NK-92 (cell line): Measurements from ENCODE around the gene CCDC187.

Experiments
- DNase-seq: peaks from one replicate; lab custom pipeline; 2025; ENCODE audit not compliant: unreplicated experiment; lab: John Stamatoyannopoulos, UW

The CCDC187 gene

DNA sequence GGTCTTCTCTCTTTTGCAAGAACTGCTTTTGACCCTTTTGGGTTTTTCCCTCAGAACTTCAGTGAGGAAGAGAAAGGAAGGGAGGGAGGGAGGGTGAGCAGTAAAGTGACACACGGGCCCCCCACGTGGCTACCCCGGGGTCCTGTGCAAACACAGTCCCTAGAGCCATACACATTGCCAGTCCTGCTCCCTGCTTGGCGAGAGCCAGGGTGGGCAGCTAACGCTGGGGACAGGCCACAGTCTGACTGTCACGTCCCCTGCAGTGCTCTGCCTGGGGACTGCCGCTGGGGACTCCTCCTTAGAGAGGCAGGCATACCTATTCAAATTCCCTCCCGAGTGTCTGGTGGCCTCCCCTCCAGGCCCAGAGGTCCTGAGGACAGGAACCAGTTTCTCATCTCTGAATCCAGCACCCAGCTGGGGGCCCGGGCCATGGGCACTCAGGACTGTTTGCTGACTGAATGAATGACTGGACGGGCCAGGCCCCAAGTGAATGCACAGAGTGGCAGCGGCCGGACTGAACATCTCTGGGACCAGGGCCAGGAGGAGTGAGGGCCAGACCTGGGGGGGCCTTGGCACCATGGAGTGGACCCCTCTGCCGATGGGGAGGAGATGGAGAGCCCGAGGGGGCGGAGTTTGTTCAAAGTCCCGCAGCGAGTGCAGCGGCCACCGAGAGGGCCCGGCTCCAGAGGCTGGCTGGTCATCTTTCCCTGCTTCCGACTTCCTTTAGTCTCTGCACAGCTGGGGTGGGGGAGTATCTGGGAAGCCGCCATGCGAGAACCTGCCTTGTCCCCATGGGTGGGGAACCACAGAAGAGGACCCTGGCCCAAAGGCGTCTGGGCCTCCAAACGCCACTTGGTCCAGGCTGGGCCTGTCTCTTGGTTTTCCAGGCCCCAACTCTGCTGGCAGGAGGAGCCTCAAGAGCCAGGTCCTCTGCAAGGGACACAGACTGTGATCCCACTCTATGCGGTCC, 5.8 kb downstream of the CCDC187 start:
- no peak for DNase-seq

DNA sequence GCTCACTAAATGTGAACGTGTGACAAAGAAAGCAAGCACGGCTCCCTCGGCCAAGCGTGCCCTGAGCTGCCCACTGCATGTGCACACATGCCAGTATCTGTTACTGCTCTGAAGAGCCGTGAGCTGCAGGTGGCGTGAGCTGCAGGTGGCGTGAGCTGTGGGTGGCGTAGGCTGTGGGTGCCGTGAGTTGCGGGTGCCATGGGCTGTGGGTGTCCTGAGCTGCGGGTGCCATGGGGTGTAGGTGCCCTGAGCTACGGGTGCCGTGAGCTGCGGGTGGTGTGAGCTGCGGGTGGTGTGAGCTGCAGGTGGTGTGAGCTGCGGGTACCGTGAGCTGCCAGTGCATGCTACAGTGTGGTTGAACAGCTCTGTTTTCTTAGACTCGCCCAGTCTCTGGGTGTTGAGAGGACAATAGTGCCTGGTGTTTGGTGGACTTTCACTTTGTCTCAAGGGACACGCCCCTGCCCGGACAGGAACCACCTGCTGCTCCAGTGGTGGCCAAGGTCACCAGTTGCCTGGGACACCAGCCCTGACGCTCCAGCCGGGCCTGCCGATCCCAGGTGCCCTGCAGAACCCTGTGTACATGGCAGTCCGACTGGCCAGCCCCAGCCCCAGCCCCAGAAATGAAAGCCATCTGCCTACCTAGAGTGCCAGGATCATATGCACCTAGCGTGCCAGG, 6.7 kb downstream of the CCDC187 start:
- DNase-seq: no peak

DNA sequence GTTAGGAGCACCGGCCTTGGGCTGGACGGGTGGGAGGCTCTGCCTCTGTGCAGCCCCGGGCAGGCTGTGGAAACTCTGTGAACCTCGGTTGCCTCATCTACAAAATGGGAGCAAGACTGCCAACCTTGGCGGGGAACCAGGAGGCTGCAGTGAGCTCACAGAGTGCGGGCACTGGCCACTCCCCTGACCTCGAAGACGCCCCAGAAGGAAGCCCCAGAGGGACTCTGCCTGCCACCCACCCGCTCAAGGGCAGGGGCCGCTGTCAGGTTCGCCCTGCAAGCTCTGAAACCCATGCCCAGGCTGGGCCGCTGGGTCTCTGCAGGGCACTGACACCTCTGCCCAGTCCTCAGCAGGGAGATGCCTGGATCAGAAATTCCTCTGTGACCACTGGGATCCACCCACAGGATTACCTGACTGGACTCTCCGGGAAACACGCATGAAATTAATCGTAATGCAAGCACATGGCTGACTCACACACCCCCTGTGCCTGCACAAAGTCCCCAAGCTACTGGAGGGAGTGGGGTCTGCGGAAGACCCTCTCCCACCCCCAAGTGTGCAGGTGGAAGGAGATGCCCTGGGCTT, 7.4 kb downstream of the CCDC187 start:
- no peak for DNase-seq

DNA sequence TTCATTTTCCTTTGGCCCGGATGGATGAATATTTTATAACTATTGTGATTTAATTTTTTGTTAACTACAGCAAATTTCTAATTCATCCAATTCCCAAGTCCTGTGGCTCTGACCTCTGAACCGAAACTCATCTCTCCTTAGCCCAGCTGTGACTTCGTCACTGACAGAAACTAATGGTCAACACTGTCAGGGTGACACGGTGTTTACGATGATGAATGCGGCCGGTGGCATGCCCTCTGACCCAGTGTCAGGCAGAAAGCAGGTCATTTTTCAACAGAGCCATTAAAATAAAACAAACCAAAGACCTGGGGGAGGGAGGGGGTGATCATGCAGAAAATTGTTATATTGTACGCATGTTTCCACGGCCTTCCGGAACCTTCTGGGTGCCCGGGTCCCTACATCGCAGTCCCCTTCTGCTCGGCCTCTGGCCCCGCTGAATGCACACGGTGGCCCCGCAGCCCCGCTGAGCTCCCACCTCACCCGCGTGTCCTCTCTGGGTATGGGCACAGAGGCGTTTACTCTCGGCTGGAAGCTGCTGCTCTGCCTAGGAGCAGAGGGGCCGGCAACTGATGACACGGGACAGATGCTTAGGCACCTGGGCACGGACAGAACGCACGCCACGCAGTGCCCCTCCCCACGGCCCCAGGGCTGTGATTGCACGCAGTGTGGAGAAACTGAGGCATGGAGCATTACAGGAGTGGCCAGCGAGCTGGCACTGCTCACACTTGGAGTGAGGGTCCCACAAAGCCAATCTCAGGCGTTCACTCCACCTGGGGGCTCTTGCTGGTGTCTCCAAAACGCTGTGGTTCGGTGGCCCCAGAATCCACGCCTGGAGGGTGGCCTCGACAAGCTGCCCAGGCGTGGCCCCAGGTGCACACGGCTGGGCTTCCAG, 8.1 kb downstream of the CCDC187 start:
- no peak for DNase-seq

DNA sequence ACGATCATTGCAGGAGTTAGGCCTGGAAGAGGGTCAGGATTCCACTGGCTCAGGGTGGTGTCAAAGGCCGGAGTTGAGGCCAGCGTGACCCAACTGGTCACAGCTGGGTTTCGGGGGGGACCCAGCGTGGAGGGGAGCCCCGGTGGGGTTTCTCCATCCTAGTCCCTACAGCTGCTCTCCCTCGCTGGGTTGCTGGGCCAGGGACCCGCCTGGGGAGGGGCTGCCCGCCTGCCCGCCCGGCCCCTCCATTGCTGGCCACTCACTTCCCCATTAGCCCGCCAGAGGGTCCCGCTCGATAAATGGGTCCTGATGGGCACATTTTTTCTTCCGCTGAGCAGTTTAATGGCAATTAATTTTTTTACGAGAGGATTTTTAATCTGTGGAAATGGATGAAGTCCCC, 8.8 kb downstream of the CCDC187 start:
- no peak for DNase-seq

DNA sequence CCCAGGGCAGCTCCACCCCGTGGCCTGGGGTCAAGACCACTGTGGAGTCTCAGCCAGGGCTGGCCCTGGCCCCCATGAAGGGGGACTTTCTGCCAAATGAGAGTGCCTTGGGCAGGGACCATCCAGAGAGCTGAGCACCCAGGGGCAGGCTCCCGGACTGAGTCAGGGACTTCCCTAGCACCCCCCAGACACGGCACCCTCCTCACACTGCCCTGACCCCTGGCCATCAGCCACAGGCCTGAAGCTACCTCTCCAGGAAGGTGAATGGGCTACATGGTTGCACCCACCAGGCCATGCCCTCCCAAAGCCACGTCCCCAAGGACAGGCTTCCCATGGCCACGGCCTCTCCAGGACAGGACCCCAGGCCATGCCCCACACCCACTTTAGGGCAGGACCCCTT, 9.5 kb downstream of the CCDC187 start:
- DNase-seq: no peak

DNA sequence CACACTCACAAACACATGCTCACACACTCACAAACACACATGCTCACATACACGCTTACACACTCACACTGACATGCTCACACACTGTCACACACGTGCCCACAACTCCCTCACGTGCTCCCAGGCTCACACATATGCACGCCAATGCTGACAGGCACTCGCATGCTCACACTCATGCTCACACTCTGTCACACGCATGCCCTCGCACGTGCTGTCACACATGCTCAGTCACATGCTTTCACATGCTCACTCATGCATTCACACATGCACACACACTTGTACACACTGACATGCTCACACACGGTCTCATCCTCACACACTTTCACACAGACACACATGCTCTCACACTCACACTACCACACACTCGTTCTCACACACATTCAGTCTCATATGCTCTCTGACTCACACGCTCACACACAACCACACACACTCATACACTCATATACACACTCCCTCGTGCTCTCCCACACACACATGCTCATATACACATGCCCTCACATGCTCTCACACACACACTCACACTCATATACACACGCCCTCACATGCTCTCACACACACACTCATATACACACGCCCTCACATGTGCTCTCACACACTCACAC, 10.3 kb downstream of the CCDC187 start:
- DNase-seq: no peak

DNA sequence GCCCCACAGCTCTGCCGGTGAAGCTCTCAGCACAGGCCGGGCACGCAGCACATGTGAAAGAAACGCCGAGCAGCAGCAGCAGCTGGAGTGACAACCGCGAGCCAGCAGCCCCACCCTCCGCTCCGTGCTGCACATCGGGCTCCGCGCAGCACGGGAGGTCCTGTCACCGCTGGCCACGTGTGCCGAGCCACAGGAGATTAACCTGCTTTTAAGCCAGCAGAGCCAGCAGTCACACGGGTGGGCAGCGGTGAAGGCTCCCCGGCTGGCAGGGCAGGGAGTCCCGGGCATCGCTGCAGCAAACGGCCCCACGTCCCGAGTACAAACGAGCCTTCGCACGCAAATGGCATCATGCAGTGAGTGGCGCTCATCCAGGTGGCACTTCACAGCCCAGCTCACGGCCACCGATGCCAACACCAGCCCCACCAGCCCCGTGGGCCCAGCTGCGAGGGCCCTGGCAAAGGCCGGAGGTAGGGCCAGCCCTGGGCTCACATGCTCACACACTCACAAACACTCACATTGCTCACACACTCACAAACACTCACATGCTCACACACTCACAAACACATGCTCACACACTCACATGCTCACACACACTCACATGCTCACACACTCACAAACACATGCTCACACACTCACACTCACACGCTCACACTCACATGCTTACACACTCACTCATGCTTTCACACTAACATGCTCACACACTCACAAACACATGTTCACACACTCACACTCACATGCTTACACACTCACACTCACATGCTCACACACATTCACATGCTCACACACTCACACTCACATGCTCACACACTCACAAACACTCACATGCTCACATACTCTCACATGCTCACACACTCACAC, 11.1 kb downstream of the CCDC187 start:
- no peak for DNase-seq

DNA sequence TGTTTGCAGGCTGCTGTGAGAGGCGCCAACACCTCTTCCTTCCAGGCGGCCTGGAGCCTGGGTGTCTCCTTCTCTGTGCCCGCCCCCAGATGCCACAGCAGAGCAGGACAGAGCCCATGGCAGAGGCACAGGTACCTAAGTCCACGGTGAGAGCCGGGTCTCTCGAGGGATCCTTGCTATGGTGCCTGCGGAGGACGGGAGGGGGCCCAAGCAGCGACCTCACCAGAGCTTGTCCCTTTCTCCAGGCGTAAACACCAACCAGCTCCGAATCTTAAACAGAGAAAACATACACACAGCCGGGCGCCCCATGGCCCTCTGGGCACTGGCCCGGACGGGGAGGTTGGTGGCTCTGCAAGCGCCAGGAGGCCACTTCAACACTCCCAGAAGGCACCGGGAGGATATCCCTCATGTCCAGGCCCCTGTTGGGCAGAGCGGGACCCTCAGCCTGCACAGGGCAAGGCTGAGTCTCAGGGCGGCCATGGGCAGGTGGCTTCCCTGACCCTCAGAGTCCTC, 11.8 kb downstream of the CCDC187 start:
- DNase-seq: no peak

DNA sequence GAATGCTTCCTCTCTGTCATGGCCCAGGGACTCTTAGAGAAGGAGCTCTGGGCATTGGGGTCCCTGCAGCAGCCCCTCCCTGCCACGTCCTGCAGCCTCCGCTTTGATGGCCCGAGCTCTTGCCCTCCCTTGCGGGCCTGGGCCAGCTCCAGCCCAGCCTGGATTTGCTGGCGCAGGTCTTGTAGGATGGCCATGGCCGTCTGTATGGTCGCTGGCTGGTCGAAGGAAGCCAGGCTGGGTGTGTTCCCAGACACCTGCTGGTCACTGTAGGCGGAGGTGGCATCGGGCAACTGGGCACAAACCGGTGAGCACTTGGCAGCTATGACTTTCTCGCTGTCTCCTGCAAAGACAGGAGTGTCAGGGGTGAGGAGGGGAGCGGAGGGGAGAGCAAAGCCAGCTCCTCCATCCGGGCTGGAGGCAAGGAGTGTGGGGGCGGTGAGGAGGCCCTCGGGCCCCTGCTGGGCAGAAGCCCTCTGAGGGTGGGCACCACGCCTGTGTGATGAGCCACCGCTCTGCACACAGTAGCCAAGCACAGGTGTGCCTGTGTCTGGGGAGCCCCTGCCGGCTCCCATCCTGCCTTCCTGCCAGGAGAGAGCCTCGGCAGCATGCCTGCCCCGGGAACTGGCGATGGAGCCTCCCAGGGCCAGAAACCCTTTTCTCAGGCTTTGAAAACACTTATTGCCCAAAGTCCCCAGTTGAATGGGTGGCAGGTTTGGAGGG, 12.4 kb downstream of the CCDC187 start:
- DNase-seq: no peak

DNA sequence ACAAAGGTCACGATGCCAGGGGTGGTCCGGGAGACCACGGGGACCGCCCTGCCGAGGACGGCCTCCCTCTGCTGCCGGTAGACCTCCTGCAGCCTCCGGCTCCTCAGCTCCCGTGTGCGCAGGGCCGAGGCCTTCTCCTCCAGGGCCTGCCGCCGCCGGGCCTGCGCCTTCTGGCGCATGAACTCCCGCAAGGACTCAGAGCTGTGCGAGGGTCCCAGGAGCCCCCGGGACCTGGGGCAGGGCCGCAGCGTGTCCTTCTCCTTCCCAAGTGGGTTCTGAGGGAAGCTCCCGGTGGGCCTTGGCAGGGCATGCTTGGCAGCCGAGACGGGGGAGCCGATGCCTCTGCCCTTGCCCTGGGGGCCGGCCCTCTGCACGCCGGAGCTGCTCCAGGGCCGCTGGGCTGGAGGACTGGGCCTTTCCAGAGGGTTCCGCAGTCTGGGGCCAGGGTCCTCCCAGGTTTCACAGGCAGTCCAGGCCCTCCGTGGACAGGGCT, 13.3 kb downstream of the CCDC187 start:
- DNase-seq: no peak

DNA sequence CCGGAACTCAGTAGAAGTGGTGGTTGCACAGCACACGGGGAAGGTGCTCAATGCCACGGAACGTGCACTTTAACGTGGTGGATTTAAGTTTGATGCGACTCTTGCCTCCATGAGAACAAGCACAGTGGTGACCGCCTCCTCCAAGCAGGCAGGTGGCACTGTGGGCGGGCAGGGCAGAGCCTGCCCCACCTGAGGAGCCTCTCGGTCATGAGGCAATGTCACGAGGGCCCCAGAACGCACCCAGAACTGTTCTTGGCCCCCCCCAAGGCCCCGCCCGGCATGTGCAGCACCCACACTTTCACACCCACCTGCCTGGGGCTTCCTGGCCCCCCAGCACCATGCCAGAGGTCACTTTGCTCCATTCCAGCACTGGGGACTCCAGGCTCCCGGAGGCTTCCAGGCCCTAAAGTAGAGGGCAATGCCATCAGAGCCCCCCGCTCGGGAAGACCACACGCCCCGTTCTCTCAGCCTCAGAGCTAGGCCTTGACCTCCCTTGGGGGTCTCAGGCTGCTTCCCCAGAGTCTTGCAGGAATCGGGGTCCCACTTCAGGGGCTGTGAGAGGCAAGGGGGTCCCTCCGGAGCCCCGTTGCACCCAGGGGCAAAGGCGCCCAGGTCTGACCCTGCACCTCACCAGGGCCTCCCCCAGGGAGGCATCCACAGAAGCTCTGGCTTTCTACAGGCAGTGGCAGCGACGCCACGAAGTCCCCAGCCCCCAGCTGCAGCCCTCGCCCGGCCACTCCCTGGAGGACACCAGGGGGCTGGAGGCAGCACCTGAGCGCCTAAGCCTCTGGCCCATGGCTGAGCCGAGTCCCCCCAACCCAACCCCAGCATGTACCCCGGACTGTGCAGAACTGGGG, 14.0 kb downstream of the CCDC187 start:
- DNase-seq: no peak

DNA sequence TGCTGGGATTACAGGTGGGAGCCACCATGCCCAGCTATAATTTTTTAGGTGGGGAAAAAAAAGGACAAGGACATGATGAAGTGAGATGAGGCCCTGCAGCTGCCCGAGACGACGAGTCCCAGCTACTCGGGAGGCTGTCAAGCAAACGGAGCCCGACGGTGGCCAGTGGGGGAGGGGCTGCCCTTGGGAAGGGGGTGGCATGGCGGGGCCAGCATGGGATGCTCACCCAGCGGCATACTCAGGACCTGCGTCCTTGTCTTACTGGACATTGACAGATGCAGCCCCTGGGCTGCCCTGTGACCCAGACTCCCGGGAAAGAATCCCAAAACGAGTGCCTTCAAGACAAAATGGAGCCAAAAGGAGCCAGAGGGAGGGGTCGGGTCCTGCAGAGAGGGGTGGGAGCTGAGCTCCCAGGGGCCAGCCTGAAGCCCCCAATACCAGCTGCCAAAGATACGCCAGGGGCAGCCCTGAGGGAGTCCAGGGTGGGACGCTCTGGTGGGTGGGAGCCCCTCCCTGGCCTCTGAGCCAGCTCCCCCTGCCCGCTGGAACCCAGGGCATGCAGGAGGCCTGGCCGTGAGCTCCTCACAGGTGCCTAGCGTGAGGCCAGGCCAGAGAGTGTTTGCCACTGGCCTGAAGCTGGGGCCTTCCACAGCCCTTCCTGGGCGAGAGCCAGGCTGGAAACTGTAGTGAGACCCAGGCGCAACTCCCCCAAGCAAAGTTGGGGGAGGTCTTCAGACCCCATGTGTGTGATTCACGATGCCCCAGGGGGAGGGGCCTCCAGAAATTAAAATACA, 15.7 kb downstream of the CCDC187 start:
- DNase-seq: no peak

DNA sequence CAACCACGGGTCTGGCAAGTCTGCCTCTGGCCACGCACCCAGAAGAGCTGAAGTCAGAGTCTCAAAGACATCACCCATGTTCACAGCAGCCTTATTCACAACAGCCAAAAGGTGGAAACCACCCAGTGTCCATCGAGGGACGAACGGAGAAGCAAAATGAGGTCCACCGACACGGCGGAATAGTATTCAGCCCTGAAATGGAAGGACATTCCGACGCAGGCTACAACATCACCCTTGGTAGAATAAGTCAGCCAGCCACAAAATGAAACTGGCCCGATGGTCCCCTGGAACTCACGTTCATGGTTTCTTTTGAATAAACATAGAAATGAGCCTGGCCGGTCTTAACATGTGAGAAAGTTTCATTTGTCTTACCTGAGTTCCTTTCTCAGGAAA, 16.9 kb downstream of the CCDC187 start:
- no peak for DNase-seq

DNA sequence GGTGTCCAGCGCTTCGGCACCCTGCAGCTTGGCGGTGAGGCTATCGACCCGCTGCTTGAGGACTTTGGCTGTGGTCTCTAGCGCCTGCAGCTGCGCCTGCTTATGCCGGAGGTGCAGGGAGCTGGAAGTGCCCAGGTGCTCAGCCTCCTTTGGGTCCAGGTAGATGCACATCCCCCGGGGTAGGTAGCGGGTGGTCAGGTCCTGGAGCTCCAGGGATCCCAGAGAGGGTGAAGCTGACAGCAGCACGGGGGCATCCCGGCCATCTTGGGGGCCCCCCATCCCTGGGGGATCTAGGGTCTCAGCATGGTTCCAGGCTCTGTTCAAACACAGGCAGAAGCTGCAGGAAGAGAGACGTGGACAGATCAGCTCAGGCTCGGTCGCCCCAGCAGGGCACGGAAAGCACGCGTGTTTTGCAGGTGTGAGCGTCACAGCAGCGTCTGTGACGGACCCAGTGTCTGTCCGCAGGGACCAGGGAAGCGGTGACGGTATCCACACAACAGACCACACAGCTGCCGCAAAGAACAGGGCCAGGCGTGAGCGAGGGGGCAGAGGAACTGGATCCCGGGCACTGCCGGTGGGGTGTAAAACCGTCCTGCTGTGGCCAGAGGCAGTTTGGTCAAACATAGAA, 17.4 kb downstream of the CCDC187 start:
- no peak for DNase-seq
